ENCODE results near the gene DPP10. TPM values are rescaled to one million over a fixed set of nuclear protein-coding genes. Genes with fewer than 3 reads are reported as not detected.

Gene DPP10
- total RNA-seq, 2 experiments from 2014 or later, result not detected

GRCh38 chr2:114810092-114810491, 367.7 kb downstream of the DPP10 start:
- DNase-seq, result no peak
- no peak overlapping the region for H3K4me3 Mint-ChIP-seq
- ATAC-seq, result no peak
- intact Hi-C loops (cut with micrococcal nuclease), result no loop called here
- H3K27me3 Mint-ChIP-seq, result no peaks in the 10 kb centered on the region
- ChIA-PET CTCF (no interaction called here), POLR2A (no interaction called here)
- TF ChIP-seq CTCF (IDR thresholded peaks at IDR 0.05), result no peak
- no peaks in the 10 kb centered on the region for H3K4me1 Mint-ChIP-seq (ENCODE audit: low read depth)
- H3K27ac Mint-ChIP-seq, result no peak overlapping the region
- H3K9me3 Mint-ChIP-seq, result no peaks in the 10 kb centered on the region
- H3K36me3 Mint-ChIP-seq (ENCODE audit: low read depth), result no peaks in the 10 kb centered on the region

GRCh38 chr2:114812261-114812660, 369.8 kb downstream of the DPP10 start:
- no peak overlapping the region for H3K4me3 Mint-ChIP-seq
- no peak for DNase-seq
- H3K27ac Mint-ChIP-seq, result no peak overlapping the region
- POLR2A ChIA-PET, result interaction anchor here (0.7 kb wide), 1 partner anchor 763 kb away, joined by 5 read pairs; no protein-coding TSS in a partner anchor
- no peak for TF ChIP-seq CTCF (IDR thresholded peaks at IDR 0.05)
- no peaks in the 10 kb centered on the region for H3K9me3 Mint-ChIP-seq
- no peaks in the 10 kb centered on the region for H3K4me1 Mint-ChIP-seq (ENCODE audit: low read depth)
- CTCF ChIA-PET, result no interaction called here
- intact Hi-C loops (cut with micrococcal nuclease), result no loop called here
- H3K36me3 Mint-ChIP-seq (ENCODE audit: low read depth), result no peaks in the 10 kb centered on the region
- no peaks in the 10 kb centered on the region for H3K27me3 Mint-ChIP-seq
- ATAC-seq, result no peak

GRCh38 chr2:114814355-114814754, 371.9 kb downstream of the DPP10 start:
- ATAC-seq (no peak), DNase-seq (no peak)
- H3K9me3 Mint-ChIP-seq, result no peaks in the 10 kb centered on the region
- no peaks in the 10 kb centered on the region for H3K27me3 Mint-ChIP-seq
- H3K4me3 Mint-ChIP-seq, result no peak overlapping the region
- H3K27ac Mint-ChIP-seq, result no peak overlapping the region
- CTCF ChIA-PET, result no interaction called here
- no peaks in the 10 kb centered on the region for H3K36me3 Mint-ChIP-seq (ENCODE audit: low read depth)
- POLR2A ChIA-PET, result no interaction called here
- TF ChIP-seq CTCF (IDR thresholded peaks at IDR 0.05), result no peak
- intact Hi-C loops (cut with micrococcal nuclease), result no loop called here
- no peaks in the 10 kb centered on the region for H3K4me1 Mint-ChIP-seq (ENCODE audit: low read depth)

- ATAC-seq (no peak), DNase-seq (no peak)
- no peak for TF ChIP-seq CTCF (IDR thresholded peaks at IDR 0.05)
- H3K4me1 Mint-ChIP-seq (ENCODE audit: low read depth), result no peaks in the 10 kb centered on the region
- intact Hi-C loops (cut with micrococcal nuclease), result no loop called here
- H3K27ac Mint-ChIP-seq, result no peak overlapping the region
- H3K36me3 Mint-ChIP-seq (ENCODE audit: low read depth), result no peaks in the 10 kb centered on the region
- H3K9me3 Mint-ChIP-seq, result no peaks in the 10 kb centered on the region
- ChIA-PET POLR2A (no interaction called here), CTCF (no interaction called here)
- H3K4me3 Mint-ChIP-seq, result no peak overlapping the region
- no peaks in the 10 kb centered on the region for H3K27me3 Mint-ChIP-seq
Observed at GRCh38 chr2:114821055-114821454, 378.6 kb downstream of the DPP10 start.

- ATAC-seq (no peak), DNase-seq (no peak)
- Mint-ChIP-seq H3K27me3 (no peaks in the 10 kb centered on the region), H3K9me3 (no peaks in the 10 kb centered on the region), H3K4me3 (no peak overlapping the region), H3K36me3 (ENCODE audit: low read depth) (no peaks in the 10 kb centered on the region), H3K27ac (no peak overlapping the region), H3K4me1 (ENCODE audit: low read depth) (no peaks in the 10 kb centered on the region)
- intact Hi-C loops (cut with micrococcal nuclease), result no loop called here
- POLR2A ChIA-PET, result no interaction called here
- no peak for TF ChIP-seq CTCF (IDR thresholded peaks at IDR 0.05)
- CTCF ChIA-PET, result no interaction called here
Observed at GRCh38 chr2:114843963-114844362, 401.5 kb downstream of the DPP10 start.

Measured in activated CD8-positive, alpha-beta T cell treated with anti-CD3 and anti-CD28 coated beads for 36 hours (primary cell).